Measurements from ENCODE around the gene SLC47A2.
A peak's percentile ranks its signal among the peaks of the same experiment; 100 is the strongest.

SLC47A2 gene

GRCh38 chr17:19646788-19647696 lies 69.3 kb downstream of the SLC47A2 start:
- DNase-seq (ENCODE audit: low read depth, low spot score), result no peak

GRCh38 chr17:19645734-19646201 lies 70.6 kb downstream of the SLC47A2 start:
- peak; percentile 23 for DNase-seq (ENCODE audit: low read depth, low spot score)

- DNase-seq (ENCODE audit: low read depth, low spot score), result no peak
These were observed 71.7 kb downstream of the SLC47A2 start for GRCh38 chr17:19644493-19645210.

- no peak for DNase-seq (ENCODE audit: low read depth, low spot score)
These were observed 74.0 kb downstream of the SLC47A2 start for GRCh38 chr17:19642373-19642893.

GRCh38 chr17:19641687-19642372 lies 74.6 kb downstream of the SLC47A2 start:
- no peak for DNase-seq (ENCODE audit: low read depth, low spot score)

- DNase-seq (ENCODE audit: low read depth, low spot score), result no peak
These were observed 84.5 kb downstream of the SLC47A2 start for GRCh38 chr17:19631905-19632304.

GRCh38 chr17:19630661-19631060 lies 85.7 kb downstream of the SLC47A2 start:
- no peak for DNase-seq (ENCODE audit: low read depth, low spot score)

- DNase-seq (ENCODE audit: low read depth, low spot score), result no peak
These were observed 86.3 kb downstream of the SLC47A2 start for GRCh38 chr17:19630035-19630434.

- no peak for DNase-seq (ENCODE audit: low read depth, low spot score)
These were observed 86.9 kb downstream of the SLC47A2 start for GRCh38 chr17:19629449-19629848.
